Measurements from ENCODE around the gene PTP4A2. TPM values are rescaled to one million over a fixed set of nuclear protein-coding genes. Genes with fewer than 3 reads are reported as not detected.

The PTP4A2 gene
- total and polyA plus RNA-seq, 10 of the 15 experiments (the other 5 are each of a cell fraction or from before 2014, with no cell fraction given) = 180 to 909 (median 375) TPM

- Histone ChIP-seq H3K4me3 (no peak overlapping the region), H3K9me3 (replicated peaks; ENCODE audit: control insufficient read depth, insufficient read depth, low read length) (no peaks in the 10 kb centered on the region), H3K4me1 (ENCODE audit: control insufficient read depth, insufficient read depth, low read length) (peaks cover 10% of the 10 kb centered on the region), H3K36me3 (ENCODE audit: control insufficient read depth in 2 of 2, insufficient read depth in 2 of 2, low read length in 1 of 2) (no peaks in the 10 kb centered on the region), H3K9ac (ENCODE audit: control insufficient read depth, insufficient read depth, low read length) (no peak overlapping the region), H3K79me2 (ENCODE audit: control insufficient read depth, insufficient read depth, low read length) (no peaks in the 10 kb centered on the region), H3K4me2 (ENCODE audit: control insufficient read depth, insufficient read depth) (no peak overlapping the region), H2AFZ (ENCODE audit: control insufficient read depth, low read depth, low read length) (no peak overlapping the region), H3K27me3 (replicated peaks in 1 of 2; ENCODE audit: control insufficient read depth in 2 of 2, insufficient read depth in 2 of 2, low read length in 1 of 2) (no peaks in the 10 kb centered on the region), H3K27ac (ENCODE audit: control insufficient read depth, insufficient read depth) (no peak overlapping the region), H4K20me1 (ENCODE audit: control insufficient read depth, insufficient read depth) (no peaks in the 10 kb centered on the region)
- 45% methylated on average over 1 of the region's 1 CpG for WGBS (ENCODE audit: insufficient coverage, insufficient replicate concordance, low lambda C conversion rate, missing lambda C conversion rate)
- BruUV-seq (replicated peaks) = no TSS peak
- ChIA-PET RAD21 (ENCODE audit: unreplicated experiment) (interaction anchor here (1.6 to 1.9 kb wide), 5 partner anchors 9 to 86 kb away, joined by 4 to 19 read pairs (median 6); no protein-coding TSS in a partner anchor), SMC1A (ENCODE audit: uncharacterized antibody, unreplicated experiment) (interaction anchor here (1.1 to 7.5 kb wide), 5 partner anchors 9 to 85 kb away, joined by 3 to 45 read pairs (median 5); no protein-coding TSS in a partner anchor), CTCF (interaction anchor here (0.8 to 8.5 kb wide), 9 partner anchors 9 to 85 kb away, joined by 3 to 76 read pairs (median 6); partner anchors contain the start of gene KHDRBS1), POLR2A (no interaction called here)
- DNase-seq (ENCODE audit: low read depth, low spot score) (no peak), ATAC-seq (no peak), FAIRE-seq (no peak)
- intact Hi-C loops (cut with micrococcal nuclease; ENCODE audit: unreplicated experiment) (loop anchor here (5.0 kb wide), 1 partner anchor 86 kb away; no protein-coding TSS in a partner anchor), in situ Hi-C loops (cut with MboI) (no loop called here)
- TF ChIP-seq RCOR1 (conservative IDR thresholded peaks at IDR 0.05; ENCODE audit: low read depth, low read length) (no peak), NFYB (IDR thresholded peaks at IDR 0.05; ENCODE audit: insufficient read depth, low read depth, low read length) (no peak)
Observed at GRCh38 chr1:31976401-31976800, 38.2 kb upstream of the PTP4A2 start.

- Histone ChIP-seq H3K36me3 (ENCODE audit: control insufficient read depth in 2 of 2, insufficient read depth in 2 of 2, low read length in 1 of 2) (no peaks in the 10 kb centered on the region), H3K4me1 (ENCODE audit: control insufficient read depth, insufficient read depth, low read length) (no peaks in the 10 kb centered on the region), H3K27me3 (replicated peaks in 1 of 2; ENCODE audit: control insufficient read depth in 2 of 2, insufficient read depth in 2 of 2, low read length in 1 of 2) (no peaks in the 10 kb centered on the region), H3K9ac (ENCODE audit: control insufficient read depth, insufficient read depth, low read length) (no peak overlapping the region), H2AFZ (ENCODE audit: control insufficient read depth, low read depth, low read length) (no peak overlapping the region), H4K20me1 (ENCODE audit: control insufficient read depth, insufficient read depth) (no peaks in the 10 kb centered on the region), H3K9me3 (replicated peaks; ENCODE audit: control insufficient read depth, insufficient read depth, low read length) (no peaks in the 10 kb centered on the region), H3K27ac (ENCODE audit: control insufficient read depth, insufficient read depth) (no peak overlapping the region), H3K4me2 (ENCODE audit: control insufficient read depth, insufficient read depth) (no peak overlapping the region), H3K4me3 (no peak overlapping the region), H3K79me2 (ENCODE audit: control insufficient read depth, insufficient read depth, low read length) (no peaks in the 10 kb centered on the region)
- ATAC-seq = no peak
- intact Hi-C loops (cut with micrococcal nuclease; ENCODE audit: unreplicated experiment) = no loop called here
- TF ChIP-seq SIN3A (IDR thresholded peaks at IDR 0.05; ENCODE audit: low read depth, low read length) (no peak), ZNF217 (IDR thresholded peaks at IDR 0.05) (no peak)
- no TSS peak for BruUV-seq (replicated peaks)
- ChIA-PET SMC1A (ENCODE audit: uncharacterized antibody, unreplicated experiment) (interaction anchor here (0.5 to 2.7 kb wide), 7 partner anchors 10 to 92 kb away, joined by 3 to 11 read pairs (median 3); no protein-coding TSS in a partner anchor), CTCF (interaction anchor here (1.3 to 2.8 kb wide), 6 partner anchors 9 to 92 kb away, joined by 3 to 13 read pairs (median 4); no protein-coding TSS in a partner anchor), RAD21 (ENCODE audit: unreplicated experiment) (interaction anchor here (0.6 to 1.4 kb wide), 3 partner anchors 9 to 92 kb away, joined by 3 to 4 read pairs (median 4); no protein-coding TSS in a partner anchor), POLR2A (interaction anchor here (0.6 to 1.3 kb wide), 4 partner anchors 17 to 74 kb away, joined by 3 to 4 read pairs (median 3); partner anchors contain the start of gene PTP4A2)
- DNase-seq (ENCODE audit: low read depth, low spot score) = no peak
- whole genome bisulfite sequencing (ENCODE audit: insufficient coverage, insufficient replicate concordance, low lambda C conversion rate, missing lambda C conversion rate) = 51% methylated on average over 3 of the region's 3 CpGs
- in situ Hi-C loops (cut with MboI) = no loop called here
- FAIRE-seq = no peak
Observed at GRCh38 chr1:31970873-31971272, 32.7 kb upstream of the PTP4A2 start.

Measured in GM12878 (cell line).